Measurements from ENCODE around the gene SYT8. TPM values are rescaled to one million over a fixed set of nuclear protein-coding genes. Genes with fewer than 3 reads are reported as not detected.
"Not testable (repeated sequence)": the region's sequence is repeated elsewhere in the genome, so short reads cannot be mapped to it uniquely, and the experiment has no call there.

The SYT8 gene
- total RNA-seq, 6 experiments from 2014 or later, result 0.68 TPM; not detected in 5

DNA sequence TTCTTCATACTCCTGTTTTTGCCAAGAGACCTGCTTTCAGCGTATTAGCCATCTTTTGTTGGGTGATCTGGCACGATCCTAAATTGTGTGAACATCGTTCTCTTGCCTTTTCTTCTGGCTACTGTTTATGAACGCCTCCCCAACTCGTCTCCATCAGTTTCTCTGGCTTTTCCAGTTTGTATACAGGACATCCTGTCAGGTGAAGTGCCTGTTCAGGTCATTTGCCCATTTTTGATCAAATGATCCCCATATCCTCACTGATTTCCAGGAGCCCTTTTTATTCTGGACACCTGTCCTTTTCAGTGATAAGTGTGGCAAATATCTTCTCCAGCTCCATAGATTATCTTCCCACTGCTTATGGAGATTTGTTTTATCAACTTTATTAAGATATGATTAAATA is 22.5 kb upstream of the SYT8 start:
- intact Hi-C loops (cut with DNase I), result no loop called here
- ATAC-seq, result no peak
- H3K27ac ChIP-seq, result no peak overlapping the region
- no peaks in the 10 kb centered on the region for H3K4me1 ChIP-seq
- no peaks in the 10 kb centered on the region for H3K36me3 ChIP-seq
- 65% methylated on average over 5 of the region's 5 CpGs for WGBS (ENCODE audit: insufficient coverage, low coverage, low lambda C conversion rate, missing lambda C conversion rate)
- DNase-seq, result no peak
- no peak overlapping the region for H3K4me3 ChIP-seq
- no peaks in the 10 kb centered on the region for H3K27me3 ChIP-seq
- H3K9me3 ChIP-seq, result no peaks in the 10 kb centered on the region
- no peak for TF ChIP-seq POLR2A (IDR thresholded peaks at IDR 0.05)
- TF ChIP-seq, protein P1, sequence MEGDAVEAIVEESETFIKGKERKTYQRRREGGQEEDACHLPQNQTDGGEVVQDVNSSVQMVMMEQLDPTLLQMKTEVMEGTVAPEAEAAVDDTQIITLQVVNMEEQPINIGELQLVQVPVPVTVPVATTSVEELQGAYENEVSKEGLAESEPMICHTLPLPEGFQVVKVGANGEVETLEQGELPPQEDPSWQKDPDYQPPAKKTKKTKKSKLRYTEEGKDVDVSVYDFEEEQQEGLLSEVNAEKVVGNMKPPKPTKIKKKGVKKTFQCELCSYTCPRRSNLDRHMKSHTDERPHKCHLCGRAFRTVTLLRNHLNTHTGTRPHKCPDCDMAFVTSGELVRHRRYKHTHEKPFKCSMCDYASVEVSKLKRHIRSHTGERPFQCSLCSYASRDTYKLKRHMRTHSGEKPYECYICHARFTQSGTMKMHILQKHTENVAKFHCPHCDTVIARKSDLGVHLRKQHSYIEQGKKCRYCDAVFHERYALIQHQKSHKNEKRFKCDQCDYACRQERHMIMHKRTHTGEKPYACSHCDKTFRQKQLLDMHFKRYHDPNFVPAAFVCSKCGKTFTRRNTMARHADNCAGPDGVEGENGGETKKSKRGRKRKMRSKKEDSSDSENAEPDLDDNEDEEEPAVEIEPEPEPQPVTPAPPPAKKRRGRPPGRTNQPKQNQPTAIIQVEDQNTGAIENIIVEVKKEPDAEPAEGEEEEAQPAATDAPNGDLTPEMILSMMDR (IDR thresholded peaks at IDR 0.05), result no peak

DNA sequence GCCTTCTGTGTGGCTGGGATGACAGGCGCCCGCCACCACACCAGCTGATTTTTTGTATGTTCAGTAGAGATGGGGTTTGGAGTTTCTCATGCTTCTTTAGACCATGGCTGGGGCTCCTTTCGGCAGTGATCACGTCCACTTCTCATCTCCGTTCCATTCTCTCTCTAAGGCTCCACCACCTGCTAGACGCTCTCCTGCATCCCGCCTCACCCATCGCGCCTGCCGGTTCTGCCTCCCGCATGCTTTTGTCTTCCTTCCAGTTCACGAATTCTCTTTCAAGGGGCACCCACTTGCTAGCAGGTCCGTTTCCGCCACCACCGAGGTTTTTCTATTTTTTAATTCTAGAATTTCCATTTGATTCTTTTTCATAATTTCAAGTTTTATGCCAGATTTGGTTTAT is 22.0 kb upstream of the SYT8 start:
- Histone ChIP-seq H3K4me1 (no peaks in the 10 kb centered on the region), H3K4me3 (no peak overlapping the region), H3K27me3 (no peaks in the 10 kb centered on the region), H3K36me3 (no peaks in the 10 kb centered on the region), H3K27ac (no peak overlapping the region), H3K9me3 (no peaks in the 10 kb centered on the region)
- WGBS (ENCODE audit: insufficient coverage, low coverage, low lambda C conversion rate, missing lambda C conversion rate), result 71% methylated on average over 9 of the region's 15 CpGs
- DNase-seq (no peak), ATAC-seq (no peak)
- TF ChIP-seq POLR2A (IDR thresholded peaks at IDR 0.05), result no peak
- TF ChIP-seq, protein P1 (IDR thresholded peaks at IDR 0.05), result no peak
- intact Hi-C loops (cut with DNase I), result no loop called here

DNA sequence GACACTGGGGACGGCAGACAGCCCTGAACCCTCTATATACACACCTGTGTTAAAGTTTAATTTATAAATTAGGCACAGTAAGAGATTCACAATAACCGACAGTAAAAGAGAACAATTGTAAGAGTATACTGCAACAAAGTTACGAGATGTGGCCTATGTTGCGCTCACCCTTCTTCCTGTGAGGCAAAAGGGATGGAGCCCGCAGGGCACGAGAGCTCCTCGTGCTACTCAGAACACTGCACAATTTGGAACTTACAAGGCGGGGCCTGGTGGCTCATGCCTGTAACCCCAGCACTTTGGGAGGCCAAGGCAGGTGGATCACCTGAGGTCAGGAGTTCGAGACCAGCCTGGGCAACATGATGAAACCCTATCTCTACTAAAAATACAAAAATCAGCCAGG is 21.4 kb upstream of the SYT8 start:
- H3K36me3 ChIP-seq; H3K27ac ChIP-seq; H3K4me3 ChIP-seq; H3K27me3 ChIP-seq; intact Hi-C loops (cut with DNase I); H3K9me3 ChIP-seq; DNase-seq; ATAC-seq; H3K4me1 ChIP-seq: not testable (repeated sequence)
- WGBS (ENCODE audit: insufficient coverage, low coverage, low lambda C conversion rate, missing lambda C conversion rate), result 77% methylated on average over 4 of the region's 9 CpGs

DNA sequence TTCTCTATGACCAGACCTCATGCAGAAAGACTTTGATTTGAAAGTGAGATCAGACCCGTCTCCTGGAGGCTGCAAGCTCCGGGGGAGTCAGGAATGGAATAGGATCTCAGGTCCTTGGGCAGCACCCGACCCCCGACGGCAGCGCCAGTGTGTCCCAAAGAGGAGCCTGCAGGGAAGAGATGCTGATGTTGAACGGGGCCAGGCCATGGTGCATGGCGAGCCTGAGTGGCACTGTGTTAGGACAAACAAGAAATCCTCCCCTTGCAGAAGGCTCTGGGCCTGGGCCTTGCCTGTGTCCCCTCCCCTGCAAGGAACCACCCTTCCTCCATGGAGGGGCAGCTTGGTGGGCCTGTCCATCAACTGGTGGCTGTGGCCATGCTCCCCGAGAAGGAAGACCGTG is 20.1 kb upstream of the SYT8 start:
- Histone ChIP-seq H3K27me3 (no peaks in the 10 kb centered on the region), H3K27ac (no peak overlapping the region), H3K4me3 (no peak overlapping the region), H3K9me3 (no peaks in the 10 kb centered on the region), H3K36me3 (no peaks in the 10 kb centered on the region), H3K4me1 (no peaks in the 10 kb centered on the region)
- ATAC-seq, result peak in 1 of 4 donors; percentile 31
- intact Hi-C loops (cut with DNase I), result no loop called here
- TF ChIP-seq, protein P1 (IDR thresholded peaks at IDR 0.05), result no peak
- no peak for TF ChIP-seq POLR2A (IDR thresholded peaks at IDR 0.05)
- no CpG with 5 or more reads among the region's 10 CpGs for WGBS (ENCODE audit: insufficient coverage, low coverage, low lambda C conversion rate, missing lambda C conversion rate)
- DNase-seq, result no peak

DNA sequence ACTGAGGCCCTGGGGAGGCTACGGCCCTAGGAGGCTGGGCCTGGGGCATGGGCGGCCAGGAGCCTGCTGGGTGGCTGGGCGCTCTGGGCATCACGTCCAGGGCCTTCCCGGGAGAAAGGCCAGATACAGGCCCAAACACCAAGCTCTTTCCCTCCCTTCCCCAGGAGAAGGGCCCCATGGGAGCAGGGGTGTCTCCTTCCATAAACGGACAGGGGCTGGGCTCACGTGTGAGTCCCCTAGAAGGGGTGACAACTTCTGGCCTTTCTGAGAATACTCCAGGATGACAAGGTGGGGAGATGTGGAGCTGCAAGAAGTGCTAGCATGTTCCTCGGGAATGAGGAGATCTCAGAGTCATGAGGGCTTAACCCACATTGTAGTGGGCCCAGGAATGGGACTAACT is 19.5 kb upstream of the SYT8 start:
- 93% methylated on average over 3 of the region's 8 CpGs for WGBS (ENCODE audit: insufficient coverage, low coverage, low lambda C conversion rate, missing lambda C conversion rate)
- Histone ChIP-seq H3K9me3 (no peaks in the 10 kb centered on the region), H3K36me3 (no peaks in the 10 kb centered on the region), H3K4me3 (no peak overlapping the region), H3K27me3 (no peaks in the 10 kb centered on the region), H3K27ac (no peak overlapping the region), H3K4me1 (no peaks in the 10 kb centered on the region)
- no peak for ATAC-seq
- intact Hi-C loops (cut with DNase I), result no loop called here
- no peak for DNase-seq
- TF ChIP-seq, protein P1 (IDR thresholded peaks at IDR 0.05), result no peak
- TF ChIP-seq POLR2A (IDR thresholded peaks at IDR 0.05), result no peak

All from right lobe of liver (tissue), 6 donors.